ENCODE data around the gene NPAS2.
A peak's percentile ranks its signal among the peaks of the same experiment; 100 is the strongest.

The NPAS2 gene

GRCh38 chr2:100880036-100880435 is 60.1 kb downstream of the NPAS2 start:
- DNase-seq (ENCODE audit: low spot score) (no peak), FAIRE-seq (no peak)

GRCh38 chr2:100880730-100881129 is 60.8 kb downstream of the NPAS2 start:
- no peak for DNase-seq (ENCODE audit: low spot score)
- FAIRE-seq, result no peak

- DNase-seq (ENCODE audit: low spot score) (no peak), FAIRE-seq (no peak)
Observed at GRCh38 chr2:100882645-100883613, 63.0 kb downstream of the NPAS2 start.

GRCh38 chr2:100884145-100884621 is 64.2 kb downstream of the NPAS2 start:
- FAIRE-seq, result no peak
- DNase-seq (ENCODE audit: low spot score), result no peak

- no peak for FAIRE-seq
- DNase-seq (ENCODE audit: low spot score), result no peak
Observed at GRCh38 chr2:100886085-100886484, 66.1 kb downstream of the NPAS2 start.

- DNase-seq (ENCODE audit: low spot score), result no peak
- no peak for FAIRE-seq
Observed at GRCh38 chr2:100887039-100887578, 67.2 kb downstream of the NPAS2 start.

GRCh38 chr2:100887713-100888495 is 68.0 kb downstream of the NPAS2 start:
- DNase-seq (ENCODE audit: low spot score) (no peak), FAIRE-seq (no peak)

GRCh38 chr2:100888601-100889000 is 68.7 kb downstream of the NPAS2 start:
- no peak for DNase-seq (ENCODE audit: low spot score)
- FAIRE-seq, result no peak

GRCh38 chr2:100889286-100889685 is 69.3 kb downstream of the NPAS2 start:
- DNase-seq (ENCODE audit: low spot score) (no peak), FAIRE-seq (no peak)

GRCh38 chr2:100891906-100892642 is 72.1 kb downstream of the NPAS2 start:
- DNase-seq (ENCODE audit: low spot score) (peak; percentile 52), FAIRE-seq (no peak)

GRCh38 chr2:100893392-100894104 is 73.6 kb downstream of the NPAS2 start:
- no peak for DNase-seq (ENCODE audit: low spot score)
- no peak for FAIRE-seq

- DNase-seq (ENCODE audit: low spot score) (no peak), FAIRE-seq (no peak)
Observed at GRCh38 chr2:100894105-100894795, 74.3 kb downstream of the NPAS2 start.

GRCh38 chr2:100894796-100895156 is 74.8 kb downstream of the NPAS2 start:
- DNase-seq (ENCODE audit: low spot score) (no peak), FAIRE-seq (no peak)

GRCh38 chr2:100895402-100895801 is 75.5 kb downstream of the NPAS2 start:
- no peak for FAIRE-seq
- no peak for DNase-seq (ENCODE audit: low spot score)

GRCh38 chr2:100895934-100896685 is 76.2 kb downstream of the NPAS2 start:
- FAIRE-seq (no peak), DNase-seq (ENCODE audit: low spot score) (no peak)

- FAIRE-seq (no peak), DNase-seq (ENCODE audit: low spot score) (no peak)
Observed at GRCh38 chr2:100898035-100898665, 78.2 kb downstream of the NPAS2 start.

- FAIRE-seq, result no peak
- DNase-seq (ENCODE audit: low spot score), result no peak
Observed at GRCh38 chr2:100900156-100900795, 80.3 kb downstream of the NPAS2 start.

GRCh38 chr2:100902817-100903405 is 83.0 kb downstream of the NPAS2 start:
- FAIRE-seq (peak; percentile 90), DNase-seq (ENCODE audit: low spot score) (peak; percentile 90)
